ENCODE data around the gene ISG20L2. TPM values are rescaled to one million over a fixed set of nuclear protein-coding genes. Genes with fewer than 3 reads are reported as not detected.

ISG20L2 gene
- total RNA-seq, 6 donors from 2014 or later: 10.8 to 38.8 (median 22.9) TPM

- Histone ChIP-seq H3K27me3 (peaks cover 0 to 7% (median 2%) of the 10 kb centered on the region in 4 donors), H3K4me3 (no peak overlapping the region), H3K27ac (no peak overlapping the region), H3K9me3 (no peaks in the 10 kb centered on the region), H3K4me1 (peaks cover 6 to 10% (median 9%) of the 10 kb centered on the region in 4 donors), H3K36me3 (no peaks in the 10 kb centered on the region)
- ATAC-seq (ENCODE audit: low FRiP score in 2 of 2) (no peak), DNase-seq (no peak)
- TF ChIP-seq EP300 (IDR thresholded peaks at IDR 0.05): no peak
- no peak for TF ChIP-seq CTCF (IDR thresholded peaks at IDR 0.05)
- no peak for TF ChIP-seq POLR2A (IDR thresholded peaks at IDR 0.05)
- TF ChIP-seq POLR2AphosphoS5 (IDR thresholded peaks at IDR 0.05): no peak
- 69 to 70% methylated on average over 5 of the region's 5 CpGs for WGBS, 2 donors
Measured at GRCh38 chr1:156682166-156682890, 46.2 kb downstream of the ISG20L2 start.

GRCh38 chr1:156681196-156681960 is 47.2 kb downstream of the ISG20L2 start:
- no peak overlapping the region for H3K27ac ChIP-seq
- no peaks in the 10 kb centered on the region for H3K9me3 ChIP-seq
- no peak overlapping the region for H3K4me3 ChIP-seq
- no peak for ATAC-seq (ENCODE audit: low FRiP score in 2 of 2)
- H3K4me1 ChIP-seq: peaks cover 13 to 19% (median 15%) of the 10 kb centered on the region in 4 donors
- peaks cover 0 to 13% (median 7%) of the 10 kb centered on the region in 4 donors for H3K27me3 ChIP-seq
- TF ChIP-seq POLR2A (IDR thresholded peaks at IDR 0.05) (no peak), EP300 (IDR thresholded peaks at IDR 0.05) (no peak), CTCF (IDR thresholded peaks at IDR 0.05) (no peak), POLR2AphosphoS5 (IDR thresholded peaks at IDR 0.05) (no peak)
- no peak for DNase-seq
- WGBS, 2 donors: 75 to 80% methylated on average over 7 to 8 of the region's 8 CpGs
- no peaks in the 10 kb centered on the region for H3K36me3 ChIP-seq

- 52 to 64% methylated on average over 2 of the region's 2 CpGs for WGBS, 2 donors
- H3K27me3 ChIP-seq: peaks cover 0 to 20% (median 8%) of the 10 kb centered on the region in 4 donors
- no peaks in the 10 kb centered on the region for H3K9me3 ChIP-seq
- peaks cover 0 to 1% (median 0%) of the 10 kb centered on the region in 4 donors for H3K36me3 ChIP-seq
- DNase-seq (no peak), ATAC-seq (ENCODE audit: low FRiP score in 2 of 2) (no peak)
- H3K4me1 ChIP-seq: peaks cover 13 to 25% (median 19%) of the 10 kb centered on the region in 4 donors
- H3K4me3 ChIP-seq: no peak overlapping the region
- TF ChIP-seq POLR2A (IDR thresholded peaks at IDR 0.05) (no peak), EP300 (IDR thresholded peaks at IDR 0.05) (no peak), CTCF (IDR thresholded peaks at IDR 0.05) (no peak), POLR2AphosphoS5 (IDR thresholded peaks at IDR 0.05) (no peak)
- no peak overlapping the region for H3K27ac ChIP-seq
Measured at GRCh38 chr1:156680056-156680455, 48.5 kb downstream of the ISG20L2 start.

- peak in 1 of 2 donors; percentile 49 for DNase-seq
- H3K9me3 ChIP-seq: no peaks in the 10 kb centered on the region
- peak overlapping the region; percentile 82 to 91 (median 87) for H3K27ac ChIP-seq
- peak; percentile 39 to 87 for ATAC-seq (ENCODE audit: low FRiP score in 2 of 2)
- peak overlapping the region; percentile 55 to 74 (median 64) for H3K4me3 ChIP-seq
- H3K27me3 ChIP-seq: peaks cover 0 to 20% (median 8%) of the 10 kb centered on the region in 4 donors
- peaks cover 0 to 22% (median 0%) of the 10 kb centered on the region in 4 donors for H3K36me3 ChIP-seq
- H3K4me1 ChIP-seq: peaks cover 17 to 38% (median 31%) of the 10 kb centered on the region in 4 donors
- no peak for TF ChIP-seq EP300 (IDR thresholded peaks at IDR 0.05)
- peak; percentile 63 to 84 (median 76) for TF ChIP-seq CTCF (IDR thresholded peaks at IDR 0.05)
- WGBS, 2 donors: 6% methylated on average over 22 of the region's 22 CpGs
Measured at GRCh38 chr1:156677616-156678596, 50.7 kb downstream of the ISG20L2 start.
